ENCODE results near the gene STAT5A. TPM values are rescaled to one million over a fixed set of nuclear protein-coding genes. Genes with fewer than 3 reads are reported as not detected.

Gene STAT5A
- total RNA-seq, 1 experiment from 2014 or later: 0.19 TPM

DNA sequence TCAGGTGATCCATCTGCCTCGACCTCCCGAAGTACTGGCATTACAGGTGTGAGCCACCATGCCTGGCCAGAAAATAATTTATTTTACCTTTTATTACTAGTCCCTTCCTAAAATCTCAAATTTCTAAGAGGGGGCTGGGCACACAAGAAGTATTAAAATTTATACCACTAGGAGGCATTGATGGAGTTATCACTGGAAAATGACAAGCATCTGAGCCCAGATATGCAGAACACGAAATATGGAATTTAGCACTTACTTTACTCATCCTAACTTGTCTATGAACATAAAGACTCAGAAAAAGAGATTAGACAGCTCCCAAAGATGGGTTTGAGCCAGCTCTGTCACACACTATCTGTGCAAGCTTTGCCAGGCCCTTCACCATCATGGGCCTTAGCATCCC lies 46.4 kb downstream of the STAT5A start:
- no peak for TF ChIP-seq EZH2 (IDR thresholded peaks at IDR 0.05; ENCODE audit: borderline replicate concordance, low read depth, low read length, poor library complexity, severe bottlenecking)
- TF ChIP-seq, protein P1, sequence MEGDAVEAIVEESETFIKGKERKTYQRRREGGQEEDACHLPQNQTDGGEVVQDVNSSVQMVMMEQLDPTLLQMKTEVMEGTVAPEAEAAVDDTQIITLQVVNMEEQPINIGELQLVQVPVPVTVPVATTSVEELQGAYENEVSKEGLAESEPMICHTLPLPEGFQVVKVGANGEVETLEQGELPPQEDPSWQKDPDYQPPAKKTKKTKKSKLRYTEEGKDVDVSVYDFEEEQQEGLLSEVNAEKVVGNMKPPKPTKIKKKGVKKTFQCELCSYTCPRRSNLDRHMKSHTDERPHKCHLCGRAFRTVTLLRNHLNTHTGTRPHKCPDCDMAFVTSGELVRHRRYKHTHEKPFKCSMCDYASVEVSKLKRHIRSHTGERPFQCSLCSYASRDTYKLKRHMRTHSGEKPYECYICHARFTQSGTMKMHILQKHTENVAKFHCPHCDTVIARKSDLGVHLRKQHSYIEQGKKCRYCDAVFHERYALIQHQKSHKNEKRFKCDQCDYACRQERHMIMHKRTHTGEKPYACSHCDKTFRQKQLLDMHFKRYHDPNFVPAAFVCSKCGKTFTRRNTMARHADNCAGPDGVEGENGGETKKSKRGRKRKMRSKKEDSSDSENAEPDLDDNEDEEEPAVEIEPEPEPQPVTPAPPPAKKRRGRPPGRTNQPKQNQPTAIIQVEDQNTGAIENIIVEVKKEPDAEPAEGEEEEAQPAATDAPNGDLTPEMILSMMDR (conservative IDR thresholded peaks at IDR 0.05; ENCODE audit: low read depth, low read length): no peak
- no peaks in the 10 kb centered on the region for H3K27me3 ChIP-seq (replicated peaks; ENCODE audit: insufficient read depth, low read depth, low read length, poor library complexity)
- no peak overlapping the region for H3K4me3 ChIP-seq (ENCODE audit: low read depth, low read length, poor library complexity, severe bottlenecking)
- intact Hi-C loops (cut with micrococcal nuclease; ENCODE audit: unreplicated experiment): no loop called here
- no peak for DNase-seq (ENCODE audit: low spot score)
- CTCF ChIA-PET: interaction anchor here (0.7 kb wide), 1 partner anchor 27 kb away, joined by 4 read pairs; no protein-coding TSS in a partner anchor
- no peak overlapping the region for H3K27ac ChIP-seq (ENCODE audit: low read depth, low read length, poor library complexity, severe bottlenecking)
- POLR2A ChIA-PET (ENCODE audit: low non-redundant PET): no interaction called here
- no peaks in the 10 kb centered on the region for H3K9me3 ChIP-seq (ENCODE audit: low read depth, low read length, poor library complexity, severe bottlenecking)
- no peaks in the 10 kb centered on the region for H3K4me1 ChIP-seq (ENCODE audit: insufficient read depth, low read length, poor library complexity, severe bottlenecking)
- peaks cover 30% of the 10 kb centered on the region for H3K36me3 ChIP-seq (ENCODE audit: insufficient read depth, low read length, poor library complexity, severe bottlenecking)
- BruUV-seq (replicated peaks): no TSS peak

DNA sequence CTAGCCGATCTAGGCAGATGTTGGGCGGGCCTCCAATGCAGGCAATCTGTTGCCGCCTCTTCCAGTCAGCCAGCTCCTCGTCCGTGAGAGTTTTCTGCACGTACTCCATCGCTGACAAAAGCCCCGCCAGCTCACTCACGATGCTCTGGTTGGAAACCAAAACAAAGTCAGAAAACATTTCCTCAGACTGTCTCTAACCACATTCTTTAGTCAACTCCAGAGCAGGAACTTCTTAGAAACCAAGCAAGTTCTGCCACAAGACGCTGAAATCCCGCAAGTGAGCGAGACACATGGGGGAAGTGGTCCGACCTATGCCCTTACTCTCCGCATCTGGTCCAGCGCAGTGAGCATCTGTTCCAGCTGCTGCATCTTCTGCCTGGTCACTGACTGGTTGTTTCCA lies 49.1 kb downstream of the STAT5A start:
- no peak for DNase-seq (ENCODE audit: low spot score)
- BruUV-seq (replicated peaks): no TSS peak
- CTCF ChIA-PET: no interaction called here
- Histone ChIP-seq H3K27ac (ENCODE audit: low read depth, low read length, poor library complexity, severe bottlenecking) (no peak overlapping the region), H3K27me3 (replicated peaks; ENCODE audit: insufficient read depth, low read depth, low read length, poor library complexity) (no peaks in the 10 kb centered on the region), H3K4me3 (ENCODE audit: low read depth, low read length, poor library complexity, severe bottlenecking) (no peak overlapping the region), H3K9me3 (ENCODE audit: low read depth, low read length, poor library complexity, severe bottlenecking) (no peaks in the 10 kb centered on the region), H3K4me1 (ENCODE audit: insufficient read depth, low read length, poor library complexity, severe bottlenecking) (no peaks in the 10 kb centered on the region), H3K36me3 (ENCODE audit: insufficient read depth, low read length, poor library complexity, severe bottlenecking) (peaks cover 20% of the 10 kb centered on the region)
- POLR2A ChIA-PET (ENCODE audit: low non-redundant PET): no interaction called here
- TF ChIP-seq, protein P1 (conservative IDR thresholded peaks at IDR 0.05; ENCODE audit: low read depth, low read length): no peak
- TF ChIP-seq EZH2 (IDR thresholded peaks at IDR 0.05; ENCODE audit: borderline replicate concordance, low read depth, low read length, poor library complexity, severe bottlenecking): no peak
- intact Hi-C loops (cut with micrococcal nuclease; ENCODE audit: unreplicated experiment): no loop called here

DNA sequence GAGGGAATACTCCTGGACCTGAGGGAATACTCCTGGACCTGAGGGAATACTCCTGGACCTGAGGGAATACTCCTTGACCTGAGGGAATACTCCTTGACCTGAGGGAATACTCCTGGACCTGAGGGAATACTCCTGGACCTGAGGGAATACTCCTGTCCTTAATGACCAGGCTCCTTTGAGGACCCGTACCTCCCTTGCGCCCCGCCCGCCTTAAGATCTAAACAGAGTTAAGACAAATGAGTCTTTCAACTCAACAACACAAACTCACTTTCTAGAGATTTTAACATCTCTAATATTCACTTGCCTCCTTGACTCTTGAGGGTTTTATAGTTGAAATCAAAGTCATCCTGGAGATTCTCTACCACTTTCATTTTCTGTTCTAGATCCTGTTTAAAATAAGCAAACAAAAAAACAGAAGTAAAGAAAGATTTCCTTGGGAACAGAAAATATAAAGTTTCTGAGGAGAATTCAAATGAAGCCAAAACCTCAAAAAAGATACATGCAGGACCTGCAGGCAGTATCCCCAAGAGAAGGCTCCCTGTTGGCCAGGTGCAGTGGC lies 50.2 kb downstream of the STAT5A start:
- H3K9me3 ChIP-seq (ENCODE audit: low read depth, low read length, poor library complexity, severe bottlenecking): no peaks in the 10 kb centered on the region
- no peak overlapping the region for H3K27ac ChIP-seq (ENCODE audit: low read depth, low read length, poor library complexity, severe bottlenecking)
- H3K27me3 ChIP-seq (replicated peaks; ENCODE audit: insufficient read depth, low read depth, low read length, poor library complexity): no peaks in the 10 kb centered on the region
- peaks cover 20% of the 10 kb centered on the region for H3K36me3 ChIP-seq (ENCODE audit: insufficient read depth, low read length, poor library complexity, severe bottlenecking)
- DNase-seq (ENCODE audit: low spot score): no peak
- ChIA-PET CTCF (no interaction called here), POLR2A (ENCODE audit: low non-redundant PET) (no interaction called here)
- H3K4me1 ChIP-seq (ENCODE audit: insufficient read depth, low read length, poor library complexity, severe bottlenecking): no peaks in the 10 kb centered on the region
- intact Hi-C loops (cut with micrococcal nuclease; ENCODE audit: unreplicated experiment): no loop called here
- no TSS peak for BruUV-seq (replicated peaks)
- no peak overlapping the region for H3K4me3 ChIP-seq (ENCODE audit: low read depth, low read length, poor library complexity, severe bottlenecking)
- TF ChIP-seq EZH2 (IDR thresholded peaks at IDR 0.05; ENCODE audit: borderline replicate concordance, low read depth, low read length, poor library complexity, severe bottlenecking): no peak

DNA sequence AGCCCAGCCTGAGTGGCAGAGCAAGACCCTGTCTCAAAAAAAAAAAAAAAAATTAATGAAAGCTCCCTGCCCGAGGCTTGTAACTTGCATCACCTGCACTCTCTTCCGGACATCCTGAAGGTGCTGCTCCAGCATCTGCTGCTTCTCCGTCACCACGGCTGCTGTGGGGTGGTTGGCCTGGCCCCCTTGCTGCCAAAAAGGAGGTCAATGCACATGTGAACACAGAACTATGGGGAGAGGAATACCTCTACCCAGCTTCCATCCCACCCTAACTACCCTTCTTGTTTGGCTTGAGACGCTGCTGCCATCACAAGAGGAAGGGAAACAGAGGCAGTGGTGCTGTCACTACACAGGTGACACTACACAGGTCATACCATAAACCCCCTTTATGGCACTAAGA lies 50.9 kb downstream of the STAT5A start:
- no TSS peak for BruUV-seq (replicated peaks)
- ChIA-PET POLR2A (ENCODE audit: low non-redundant PET) (no interaction called here), CTCF (no interaction called here)
- Histone ChIP-seq H3K4me1 (ENCODE audit: insufficient read depth, low read length, poor library complexity, severe bottlenecking) (no peaks in the 10 kb centered on the region), H3K4me3 (ENCODE audit: low read depth, low read length, poor library complexity, severe bottlenecking) (no peak overlapping the region), H3K27ac (ENCODE audit: low read depth, low read length, poor library complexity, severe bottlenecking) (no peak overlapping the region), H3K27me3 (replicated peaks; ENCODE audit: insufficient read depth, low read depth, low read length, poor library complexity) (no peaks in the 10 kb centered on the region), H3K9me3 (ENCODE audit: low read depth, low read length, poor library complexity, severe bottlenecking) (no peaks in the 10 kb centered on the region), H3K36me3 (ENCODE audit: insufficient read depth, low read length, poor library complexity, severe bottlenecking) (peaks cover 16% of the 10 kb centered on the region)
- intact Hi-C loops (cut with micrococcal nuclease; ENCODE audit: unreplicated experiment): no loop called here
- no peak for TF ChIP-seq EZH2 (IDR thresholded peaks at IDR 0.05; ENCODE audit: borderline replicate concordance, low read depth, low read length, poor library complexity, severe bottlenecking)
- TF ChIP-seq, protein P1 (conservative IDR thresholded peaks at IDR 0.05; ENCODE audit: low read depth, low read length): no peak
- no peak for DNase-seq (ENCODE audit: low spot score)

Measured in A673 (cell line).